ENCODE data around the gene SPHK1.

DNA sequence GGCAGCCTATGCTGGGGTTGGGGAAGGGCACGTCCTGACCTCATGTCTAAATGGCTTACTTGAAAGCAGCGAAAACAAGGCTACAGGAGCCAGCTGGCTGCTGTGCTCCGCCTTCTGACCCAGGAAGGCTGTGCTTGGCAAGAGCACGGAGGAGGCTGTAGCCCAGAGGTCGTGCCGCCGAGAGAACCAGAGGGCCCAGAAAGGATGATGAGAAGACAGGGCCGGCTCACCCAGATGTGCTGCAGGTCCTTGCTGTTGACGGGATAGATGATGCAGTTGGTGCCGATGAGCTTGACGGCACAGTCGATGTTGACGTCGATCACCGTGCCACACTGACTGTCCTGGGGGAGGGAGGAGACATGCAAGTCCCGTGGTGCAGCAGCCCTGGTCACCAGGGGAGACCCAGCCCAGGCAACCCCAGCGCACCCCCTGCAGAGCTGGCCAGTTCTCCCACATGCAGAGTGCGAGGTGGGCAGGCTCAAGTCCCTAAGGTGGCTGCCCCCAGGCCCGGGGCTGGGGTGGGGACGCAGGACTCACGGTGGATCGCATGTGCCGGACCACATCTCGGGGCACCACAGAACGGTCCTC, 20.7 kb downstream of the SPHK1 start:
- TF ChIP-seq, protein P1, sequence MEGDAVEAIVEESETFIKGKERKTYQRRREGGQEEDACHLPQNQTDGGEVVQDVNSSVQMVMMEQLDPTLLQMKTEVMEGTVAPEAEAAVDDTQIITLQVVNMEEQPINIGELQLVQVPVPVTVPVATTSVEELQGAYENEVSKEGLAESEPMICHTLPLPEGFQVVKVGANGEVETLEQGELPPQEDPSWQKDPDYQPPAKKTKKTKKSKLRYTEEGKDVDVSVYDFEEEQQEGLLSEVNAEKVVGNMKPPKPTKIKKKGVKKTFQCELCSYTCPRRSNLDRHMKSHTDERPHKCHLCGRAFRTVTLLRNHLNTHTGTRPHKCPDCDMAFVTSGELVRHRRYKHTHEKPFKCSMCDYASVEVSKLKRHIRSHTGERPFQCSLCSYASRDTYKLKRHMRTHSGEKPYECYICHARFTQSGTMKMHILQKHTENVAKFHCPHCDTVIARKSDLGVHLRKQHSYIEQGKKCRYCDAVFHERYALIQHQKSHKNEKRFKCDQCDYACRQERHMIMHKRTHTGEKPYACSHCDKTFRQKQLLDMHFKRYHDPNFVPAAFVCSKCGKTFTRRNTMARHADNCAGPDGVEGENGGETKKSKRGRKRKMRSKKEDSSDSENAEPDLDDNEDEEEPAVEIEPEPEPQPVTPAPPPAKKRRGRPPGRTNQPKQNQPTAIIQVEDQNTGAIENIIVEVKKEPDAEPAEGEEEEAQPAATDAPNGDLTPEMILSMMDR (IDR thresholded peaks at IDR 0.05) = no peak
- TF ChIP-seq POLR2A (IDR thresholded peaks at IDR 0.05) = no peak
